Smooth muscle cell (in vitro differentiated cells): ENCODE measurements around the gene MAVS. TPM values are rescaled to one million over a fixed set of nuclear protein-coding genes. Genes with fewer than 3 reads are reported as not detected.

Experiments used
- DNase-seq: peaks from one replicate; lab custom pipeline; 2025; ENCODE audit not compliant: unreplicated experiment; lab: John Stamatoyannopoulos, UW
- H2AFZ ChIP-seq: fragments of 200-600 bp; sonication (generic); 2 replicates; pipeline ENCODE4 v1.6.0; 2016; ENCODE audit warnings: antibody characterized with exemption, low read depth, mild to moderate bottlenecking
- H3F3A ChIP-seq: fragments of 200-600 bp; sonication (generic); 2 replicates; pipeline ENCODE4 v1.6.0; 2017; ENCODE audit warnings: antibody characterized with exemption, low read depth
- H3K27ac ChIP-seq: fragments of 200-600 bp; sonication (generic); 2 replicates; pipeline ENCODE4 v1.5.1; 2016; ENCODE audit warnings: low read depth, mild to moderate bottlenecking
- H3K27me3 ChIP-seq: fragments of 200-600 bp; sonication (generic); 2 replicates; pipeline ENCODE4 v1.6.1; 2016; ENCODE audit warnings: low read depth, mild to moderate bottlenecking
- H3K36me3 ChIP-seq: fragments of 200-600 bp; sonication (generic); 2 replicates; pipeline ENCODE4 v1.5.1; 2016; ENCODE audit warnings: low read depth
- H3K4me1 ChIP-seq: fragments of 200-600 bp; sonication (generic); 2 replicates; pipeline ENCODE4 v1.5.1; 2016; ENCODE audit warnings: low read depth
- H3K4me2 ChIP-seq: fragments of 200-600 bp; sonication (generic); 2 replicates; pipeline ENCODE4 v1.6.0; 2016; ENCODE audit warnings: mild to moderate bottlenecking
- H3K4me3 ChIP-seq: fragments of 200-600 bp; sonication (generic); 2 replicates; pipeline ENCODE4 v1.5.1; 2016; ENCODE audit warnings: mild to moderate bottlenecking
- H3K79me2 ChIP-seq: fragments of 200-600 bp; sonication (generic); 2 replicates; pipeline ENCODE4 v1.6.0; 2016; ENCODE audit warnings: low read depth, mild to moderate bottlenecking
- H3K9ac ChIP-seq: fragments of 200-600 bp; sonication (generic); 2 replicates; pipeline ENCODE4 v1.6.0; 2016; ENCODE audit warnings: low read depth
- H3K9me3 ChIP-seq: fragments of 200-600 bp; sonication (generic); replicated peaks from 2 replicates; pipeline ENCODE4 v1.5.1; 2016; ENCODE audit warnings: low read depth
- H4K20me1 ChIP-seq: fragments of 200-600 bp; sonication (generic); 2 replicates; pipeline ENCODE4 v1.6.0; 2016; ENCODE audit warnings: low read depth
- CTCF ChIP-seq: fragments of 200-600 bp; sonication (generic); IDR thresholded peaks from 2 replicates; pipeline ENCODE4 v1.5.1; 2017; ENCODE audit warnings: borderline replicate concordance, mild to moderate bottlenecking, antibody characterized with exemption; ENCODE audit not compliant: insufficient read depth, poor library complexity, severe bottlenecking
- WGBS: methylation state at CpG from one replicate; pipeline ENCODE4 v1.1.7; 2016; ENCODE audit warnings: low lambda C conversion rate; 5-methylcytosine and 5-hydroxymethylcytosine counted together
- polyA plus RNA-seq: library from polyadenylated mRNA; unstranded; fragments of >200 nt; fragmentation: Nextera tagmentation; extraction: Ambion mirVana; gene quantifications from 2 replicates; pipeline ENCODE4 v1.2.1, GENCODE V29; 2016
- total RNA-seq: library from RNA; depleted of rRNA; stranded (reverse); fragments of >200 nt; gene quantifications from 2 replicates; pipeline ENCODE4 v1.2.3, GENCODE V29; 2014

MAVS gene
- total and polyA plus RNA-seq, 2 experiments from 2014 or later = 7.8 to 12.5 TPM

GRCh38 chr20:3861191-3861590, 14.6 kb downstream of the MAVS start:
- TF ChIP-seq CTCF = no peak
- WGBS = 96% methylated on average over 7 of the region's 7 CpGs
- Histone ChIP-seq H3K27me3 (no peaks in the 10 kb centered on the region), H3K9ac (no peak overlapping the region), H3F3A (no peaks in the 10 kb centered on the region), H4K20me1 (peaks cover 12% of the 10 kb centered on the region), H3K9me3 (no peaks in the 10 kb centered on the region), H3K79me2 (no peaks in the 10 kb centered on the region), H3K4me1 (no peaks in the 10 kb centered on the region), H2AFZ (no peak overlapping the region), H3K4me3 (no peak overlapping the region), H3K27ac (no peak overlapping the region), H3K4me2 (no peak overlapping the region), H3K36me3 (peaks cover 9% of the 10 kb centered on the region)
- DNase-seq = no peak

GRCh38 chr20:3862333-3862732, 15.7 kb downstream of the MAVS start:
- Histone ChIP-seq H3K27ac (no peak overlapping the region), H3K27me3 (no peaks in the 10 kb centered on the region), H3K36me3 (peaks cover 9% of the 10 kb centered on the region), H3K9ac (no peak overlapping the region), H4K20me1 (peaks cover 13% of the 10 kb centered on the region), H3K4me2 (no peak overlapping the region), H3K4me1 (no peaks in the 10 kb centered on the region), H3K4me3 (no peak overlapping the region), H3K79me2 (no peaks in the 10 kb centered on the region), H2AFZ (no peak overlapping the region), H3F3A (no peaks in the 10 kb centered on the region), H3K9me3 (no peaks in the 10 kb centered on the region)
- DNase-seq = no peak
- no peak for TF ChIP-seq CTCF
- 96% methylated on average over 1 of the region's 1 CpG for WGBS

- DNase-seq = no peak
- H3K4me1 ChIP-seq = no peaks in the 10 kb centered on the region
- H3K27ac ChIP-seq = no peak overlapping the region
- H3F3A ChIP-seq = no peaks in the 10 kb centered on the region
- peaks cover 12% of the 10 kb centered on the region for H4K20me1 ChIP-seq
- peaks cover 9% of the 10 kb centered on the region for H3K36me3 ChIP-seq
- H3K79me2 ChIP-seq = no peaks in the 10 kb centered on the region
- H3K9me3 ChIP-seq = no peaks in the 10 kb centered on the region
- H2AFZ ChIP-seq = no peak overlapping the region
- no peak overlapping the region for H3K4me2 ChIP-seq
- H3K4me3 ChIP-seq = no peak overlapping the region
- TF ChIP-seq CTCF = no peak
- no peak overlapping the region for H3K9ac ChIP-seq
- WGBS = 92% methylated on average over 7 of the region's 7 CpGs
- no peaks in the 10 kb centered on the region for H3K27me3 ChIP-seq
Measured at GRCh38 chr20:3863317-3863716, 16.7 kb downstream of the MAVS start.

- Histone ChIP-seq H3F3A (no peaks in the 10 kb centered on the region), H3K4me1 (no peaks in the 10 kb centered on the region)
- WGBS = 97% methylated on average over 5 of the region's 5 CpGs
Measured at GRCh38 chr20:3864518-3864917, 17.9 kb downstream of the MAVS start.

More at GRCh38 chr20:3864518-3864917, 17.9 kb downstream of the MAVS start:
- no peak for DNase-seq
- peaks cover 9% of the 10 kb centered on the region for H3K36me3 ChIP-seq
- H2AFZ ChIP-seq = no peak overlapping the region
- H3K4me3 ChIP-seq = no peak overlapping the region
- no peaks in the 10 kb centered on the region for H3K27me3 ChIP-seq
- no peaks in the 10 kb centered on the region for H3K79me2 ChIP-seq
- no peak overlapping the region for H3K9ac ChIP-seq
- TF ChIP-seq CTCF = no peak
- no peak overlapping the region for H3K27ac ChIP-seq
- H3K9me3 ChIP-seq = no peaks in the 10 kb centered on the region
- H3K4me2 ChIP-seq = no peak overlapping the region
- peaks cover 12% of the 10 kb centered on the region for H4K20me1 ChIP-seq
